SJCRH30 (cell line): ENCODE data around the gene ACOX2. TPM values are rescaled to one million over a fixed set of nuclear protein-coding genes. Genes with fewer than 3 reads are reported as not detected.

Experiments
- DNase-seq, 2 experiments: peaks; one replicate each; pipeline ENCODE4 v3.0.0-alpha.2; 2015 to 2020
- H3K27ac ChIP-seq: fragments of 250-450 bp; sonication (Bioruptor Pico); 2 replicates; pipeline ENCODE4 v1.5.1; 2020; ENCODE audit warnings: mild to moderate bottlenecking, moderate library complexity
- H3K27me3 ChIP-seq: fragments of 250-450 bp; sonication (Bioruptor Pico); 2 replicates; pipeline ENCODE4 v1.5.1; 2020; ENCODE audit warnings: mild to moderate bottlenecking, moderate library complexity
- H3K36me3 ChIP-seq: fragments of 250-450 bp; sonication (Bioruptor Pico); 2 replicates; pipeline ENCODE4 v1.5.1; 2020; ENCODE audit warnings: mild to moderate bottlenecking, moderate library complexity
- H3K4me1 ChIP-seq: fragments of 250-450 bp; sonication (Bioruptor Pico); 2 replicates; pipeline ENCODE4 v1.5.1; 2020; ENCODE audit warnings: mild to moderate bottlenecking, moderate library complexity
- H3K4me3 ChIP-seq: fragments of 250-450 bp; sonication (Bioruptor Pico); 2 replicates; pipeline ENCODE4 v1.5.1; 2020; ENCODE audit warnings: mild to moderate bottlenecking, moderate library complexity
- H3K9me3 ChIP-seq: fragments of 250-450 bp; sonication (Bioruptor Pico); replicated peaks from 2 replicates; pipeline ENCODE4 v1.5.1; 2020; ENCODE audit warnings: mild to moderate bottlenecking, moderate library complexity
- total RNA-seq: library from RNA; depleted of rRNA; stranded (reverse); fragments of >200 nt; shearing (Covaris generic); gene quantifications from 2 replicates; pipeline ENCODE4 v1.2.3, GENCODE V29; 2014

Gene ACOX2
- total RNA-seq, 1 experiment from 2014 or later: 0.26 TPM

- Histone ChIP-seq H3K27me3 (no peaks in the 10 kb centered on the region), H3K27ac (no peak overlapping the region), H3K36me3 (no peaks in the 10 kb centered on the region), H3K4me3 (no peak overlapping the region), H3K9me3 (no peaks in the 10 kb centered on the region), H3K4me1 (peaks cover 3% of the 10 kb centered on the region)
- no peak for DNase-seq
Measured at GRCh38 chr3:58559586-58559985, 22.6 kb upstream of the ACOX2 start.

- Histone ChIP-seq H3K36me3 (no peaks in the 10 kb centered on the region), H3K9me3 (no peaks in the 10 kb centered on the region), H3K27me3 (no peaks in the 10 kb centered on the region), H3K4me1 (peaks cover 3% of the 10 kb centered on the region), H3K27ac (no peak overlapping the region), H3K4me3 (no peak overlapping the region)
- no peak for DNase-seq
Measured at GRCh38 chr3:58557491-58557890, 20.5 kb upstream of the ACOX2 start.

DNA sequence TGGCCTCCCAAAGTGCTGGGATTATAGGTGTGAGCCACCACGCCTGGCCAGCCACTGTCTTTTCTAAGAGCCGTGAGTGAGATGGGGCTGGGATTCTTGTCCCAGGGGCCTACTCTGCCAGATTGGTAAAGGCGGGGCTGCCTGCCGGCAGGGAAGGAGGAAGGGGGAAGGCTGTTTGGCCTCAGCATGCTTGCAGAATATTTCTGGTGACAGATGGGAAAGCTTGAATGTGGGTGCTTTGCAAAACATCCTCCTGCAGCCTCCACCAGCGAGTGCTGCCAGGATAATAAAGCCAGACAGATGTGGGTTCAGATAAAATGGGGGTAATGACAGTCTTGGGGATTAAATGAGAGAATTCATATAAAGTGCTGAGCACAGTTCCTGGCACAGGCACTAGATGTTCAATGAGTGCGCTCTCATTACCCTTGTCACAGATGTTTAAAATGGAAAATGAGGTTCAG is 19.8 kb upstream of the ACOX2 start:
- no peaks in the 10 kb centered on the region for H3K9me3 ChIP-seq
- H3K4me3 ChIP-seq: no peak overlapping the region
- peak; percentile 24 for DNase-seq
- no peaks in the 10 kb centered on the region for H3K27me3 ChIP-seq
- H3K36me3 ChIP-seq: no peaks in the 10 kb centered on the region
- H3K4me1 ChIP-seq: peaks cover 3% of the 10 kb centered on the region
- H3K27ac ChIP-seq: no peak overlapping the region

DNA sequence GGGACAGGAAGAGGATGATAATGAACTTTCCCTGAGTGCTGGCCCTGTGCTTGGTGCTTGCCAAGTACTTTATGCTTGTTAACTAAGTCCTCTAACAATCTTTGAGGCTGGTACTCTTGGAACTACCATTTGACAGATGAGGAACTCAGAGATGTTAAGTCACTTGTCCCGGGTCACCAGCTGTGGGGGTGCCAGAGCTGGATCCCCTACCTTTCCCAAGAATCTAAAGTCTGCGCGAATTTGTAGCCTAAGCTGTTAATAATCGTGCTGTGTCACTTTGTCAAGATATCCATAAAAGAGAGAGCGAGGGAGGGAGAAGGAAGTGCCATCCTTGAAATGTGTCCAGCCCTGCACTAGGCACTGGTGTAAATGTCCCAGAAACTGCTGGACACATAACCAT is 19.0 kb upstream of the ACOX2 start:
- Histone ChIP-seq H3K4me3 (no peak overlapping the region), H3K9me3 (no peaks in the 10 kb centered on the region), H3K27me3 (no peaks in the 10 kb centered on the region), H3K27ac (no peak overlapping the region), H3K4me1 (peaks cover 1% of the 10 kb centered on the region), H3K36me3 (no peaks in the 10 kb centered on the region)
- no peak for DNase-seq

- no peak overlapping the region for H3K4me3 ChIP-seq
- H3K27me3 ChIP-seq: no peaks in the 10 kb centered on the region
- no peaks in the 10 kb centered on the region for H3K36me3 ChIP-seq
- DNase-seq: no peak
- H3K4me1 ChIP-seq: no peaks in the 10 kb centered on the region
- H3K9me3 ChIP-seq: no peaks in the 10 kb centered on the region
- no peak overlapping the region for H3K27ac ChIP-seq
Measured at GRCh38 chr3:58555203-58555602, 18.2 kb upstream of the ACOX2 start.

- no peak for DNase-seq
Measured at GRCh38 chr3:58553003-58553402, 16.0 kb upstream of the ACOX2 start.

GRCh38 chr3:58551636-58552180 is 14.7 kb upstream of the ACOX2 start:
- no peaks in the 10 kb centered on the region for H3K9me3 ChIP-seq
- H3K36me3 ChIP-seq: no peaks in the 10 kb centered on the region
- H3K27me3 ChIP-seq: no peaks in the 10 kb centered on the region
- DNase-seq: no peak
- no peaks in the 10 kb centered on the region for H3K4me1 ChIP-seq
- no peak overlapping the region for H3K27ac ChIP-seq
- no peak overlapping the region for H3K4me3 ChIP-seq

More at GRCh38 chr3:58553003-58553402, 16.0 kb upstream of the ACOX2 start:
- H3K4me3 ChIP-seq: no peak overlapping the region
- H3K4me1 ChIP-seq: no peaks in the 10 kb centered on the region
- H3K27ac ChIP-seq: no peak overlapping the region
- no peaks in the 10 kb centered on the region for H3K36me3 ChIP-seq
- H3K9me3 ChIP-seq: no peaks in the 10 kb centered on the region
- H3K27me3 ChIP-seq: no peaks in the 10 kb centered on the region

- Histone ChIP-seq H3K4me3 (no peak overlapping the region), H3K9me3 (no peaks in the 10 kb centered on the region), H3K27me3 (no peaks in the 10 kb centered on the region), H3K4me1 (no peaks in the 10 kb centered on the region), H3K36me3 (no peaks in the 10 kb centered on the region), H3K27ac (no peak overlapping the region)
- DNase-seq: no peak
Measured at GRCh38 chr3:58544541-58544940, 7.6 kb upstream of the ACOX2 start.

GRCh38 chr3:58540176-58540858 is 3.3 kb upstream of the ACOX2 start:
- Histone ChIP-seq H3K27me3 (no peaks in the 10 kb centered on the region), H3K4me3 (no peak overlapping the region), H3K4me1 (0 out of 2 replicates have a peak, but pooled peaks cover 3% of the 10 kb centered on the region), H3K27ac (no peak overlapping the region), H3K9me3 (no peaks in the 10 kb centered on the region), H3K36me3 (no peaks in the 10 kb centered on the region)
- DNase-seq: no peak

DNA sequence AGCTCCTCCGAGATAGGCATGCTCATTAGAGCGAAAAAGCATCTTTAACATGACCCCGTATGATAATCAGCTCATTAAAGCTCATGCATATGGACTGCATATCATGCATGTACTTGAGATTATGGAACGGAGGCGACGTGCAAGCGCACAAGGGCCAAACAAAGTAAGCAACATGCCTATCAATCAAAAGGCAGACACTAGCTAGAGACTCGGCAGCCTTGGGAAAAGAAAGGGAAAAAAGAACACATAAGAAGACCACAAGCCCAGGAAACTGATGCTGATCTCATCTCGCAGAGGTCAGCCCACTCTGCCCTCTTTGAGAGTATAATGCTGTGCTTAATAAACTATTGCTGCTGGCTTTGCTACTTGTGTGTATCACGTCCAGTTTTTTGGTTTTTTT is 2.6 kb upstream of the ACOX2 start:
- Histone ChIP-seq H3K4me1 (0 out of 2 replicates have a peak, but pooled peaks cover 3% of the 10 kb centered on the region), H3K9me3 (no peaks in the 10 kb centered on the region), H3K27me3 (no peaks in the 10 kb centered on the region), H3K36me3 (no peaks in the 10 kb centered on the region), H3K27ac (no peak overlapping the region), H3K4me3 (no peak overlapping the region)
- DNase-seq: no peak

- H3K36me3 ChIP-seq: no peaks in the 10 kb centered on the region
- DNase-seq: no peak
- 0 out of 2 replicates have a peak, but pooled peaks cover 3% of the 10 kb centered on the region for H3K4me1 ChIP-seq
- no peaks in the 10 kb centered on the region for H3K27me3 ChIP-seq
- H3K27ac ChIP-seq: no peak overlapping the region
- no peak overlapping the region for H3K4me3 ChIP-seq
- H3K9me3 ChIP-seq: no peaks in the 10 kb centered on the region
Measured at GRCh38 chr3:58537412-58538301, 667 bp upstream of the ACOX2 start.

- H3K27ac ChIP-seq: no peak overlapping the region
- DNase-seq: no peak
- H3K4me3 ChIP-seq: no peak overlapping the region
- H3K27me3 ChIP-seq: no peaks in the 10 kb centered on the region
- H3K4me1 ChIP-seq: 0 out of 2 replicates have a peak, but pooled peaks cover 3% of the 10 kb centered on the region
- no peaks in the 10 kb centered on the region for H3K9me3 ChIP-seq
- no peaks in the 10 kb centered on the region for H3K36me3 ChIP-seq
Measured at GRCh38 chr3:58535531-58536500, 1.2 kb downstream of the ACOX2 start.

GRCh38 chr3:58534592-58535494 is 2.1 kb downstream of the ACOX2 start:
- no peak for DNase-seq
- Histone ChIP-seq H3K27ac (no peak overlapping the region), H3K4me1 (0 out of 2 replicates have a peak, but pooled peaks cover 3% of the 10 kb centered on the region), H3K36me3 (no peaks in the 10 kb centered on the region), H3K9me3 (no peaks in the 10 kb centered on the region), H3K27me3 (no peaks in the 10 kb centered on the region), H3K4me3 (no peak overlapping the region)
